GM21515 (cell line): ENCODE measurements around the gene BCL2A1.
"Not testable (repeated sequence)": the region's sequence is repeated elsewhere in the genome, so short reads cannot be mapped to it uniquely, and the experiment has no call there.

Experiments
- ATAC-seq: cut with Tn5 transposase; IDR thresholded peaks from one replicate; pipeline ENCODE4 v1.9.1; 2021; ENCODE audit not compliant: unreplicated experiment

BCL2A1 gene

GRCh38 chr15:79926116-79926515, 44.9 kb downstream of the BCL2A1 start:
- ATAC-seq: not testable (repeated sequence)

DNA sequence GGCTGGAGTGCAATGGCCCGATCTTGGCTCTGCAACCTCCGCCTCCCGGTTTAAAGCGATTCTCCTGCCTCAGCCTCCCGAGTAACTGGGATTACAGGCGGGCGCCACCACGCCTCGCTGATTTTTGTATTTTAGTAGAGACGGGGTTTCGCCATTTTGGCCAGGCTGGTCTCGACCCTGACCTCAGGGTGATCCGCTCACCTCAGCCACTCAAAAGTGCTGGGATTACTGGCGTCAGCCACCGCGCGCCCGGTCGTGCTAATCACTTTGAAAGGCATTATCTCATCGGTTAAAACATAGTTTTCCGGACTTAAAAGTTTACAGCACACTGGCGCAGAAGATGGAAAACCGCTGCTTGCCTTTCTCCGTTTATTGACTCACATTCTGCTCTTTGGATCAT, 46.6 kb downstream of the BCL2A1 start:
- ATAC-seq: no peak

DNA sequence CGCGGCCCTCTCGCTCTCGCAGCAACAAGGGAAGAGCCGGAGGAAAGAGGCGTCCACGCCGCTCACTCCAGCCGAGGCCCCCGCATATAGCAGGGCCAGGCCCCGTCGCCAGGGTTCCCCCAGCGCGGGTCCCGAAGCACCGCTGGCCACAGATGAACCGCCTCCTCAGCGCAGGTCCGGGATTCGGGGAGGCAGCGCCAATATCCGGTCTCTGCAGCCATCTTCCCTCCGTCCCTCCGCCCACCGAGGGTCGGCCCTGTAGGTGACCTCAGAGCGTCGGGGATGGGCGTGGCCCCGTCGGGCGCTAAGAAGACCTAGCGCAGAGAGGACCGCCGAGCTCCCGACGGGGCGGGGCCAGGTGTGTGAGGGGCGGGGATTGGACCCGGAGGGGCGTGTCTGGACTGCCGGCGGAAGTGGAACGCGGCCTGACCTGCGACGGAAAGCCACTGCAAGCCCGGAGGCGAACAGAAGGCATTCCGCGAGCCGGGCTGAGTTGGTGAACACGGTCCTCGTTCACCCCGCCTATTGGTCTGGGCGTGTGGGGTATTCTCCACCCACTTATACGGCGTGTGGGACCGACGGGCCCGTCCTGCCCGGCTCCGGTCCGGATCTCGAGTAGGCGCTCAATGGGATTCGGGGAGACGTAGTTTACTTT, 47.4 kb downstream of the BCL2A1 start:
- peak; percentile 95 for ATAC-seq

- peak; percentile 47 for ATAC-seq
These were observed 47.9 kb downstream of the BCL2A1 start for GRCh38 chr15:79923079-79923514.

DNA sequence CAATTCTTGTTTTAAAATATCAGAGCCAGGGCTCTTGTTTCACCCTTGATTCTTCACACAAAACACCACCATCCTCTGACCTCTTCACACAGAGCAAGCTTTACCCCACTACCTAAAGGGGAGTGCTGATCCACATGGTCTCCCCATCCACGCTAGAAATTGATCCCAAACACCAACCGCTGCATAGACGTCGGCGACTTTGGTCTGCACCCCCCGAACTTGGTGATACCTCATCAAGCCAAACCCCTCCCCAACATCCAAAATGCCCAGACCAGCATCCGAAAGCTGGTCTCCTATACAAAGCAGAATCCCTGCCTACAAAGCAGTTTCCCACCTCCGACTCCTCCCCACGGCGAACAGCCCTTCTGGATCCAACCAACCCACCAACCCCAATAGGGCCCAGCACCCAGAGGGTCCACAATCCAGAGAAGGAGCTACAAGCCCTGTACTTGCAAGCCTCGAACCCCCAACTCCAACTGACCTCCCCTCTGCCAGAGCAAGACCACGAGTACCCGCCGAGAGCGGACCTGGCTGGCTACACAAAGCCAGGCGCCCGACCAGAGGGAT, 48.4 kb downstream of the BCL2A1 start:
- ATAC-seq: no peak

GRCh38 chr15:79919749-79920511, 51.1 kb downstream of the BCL2A1 start:
- ATAC-seq: no peak

DNA sequence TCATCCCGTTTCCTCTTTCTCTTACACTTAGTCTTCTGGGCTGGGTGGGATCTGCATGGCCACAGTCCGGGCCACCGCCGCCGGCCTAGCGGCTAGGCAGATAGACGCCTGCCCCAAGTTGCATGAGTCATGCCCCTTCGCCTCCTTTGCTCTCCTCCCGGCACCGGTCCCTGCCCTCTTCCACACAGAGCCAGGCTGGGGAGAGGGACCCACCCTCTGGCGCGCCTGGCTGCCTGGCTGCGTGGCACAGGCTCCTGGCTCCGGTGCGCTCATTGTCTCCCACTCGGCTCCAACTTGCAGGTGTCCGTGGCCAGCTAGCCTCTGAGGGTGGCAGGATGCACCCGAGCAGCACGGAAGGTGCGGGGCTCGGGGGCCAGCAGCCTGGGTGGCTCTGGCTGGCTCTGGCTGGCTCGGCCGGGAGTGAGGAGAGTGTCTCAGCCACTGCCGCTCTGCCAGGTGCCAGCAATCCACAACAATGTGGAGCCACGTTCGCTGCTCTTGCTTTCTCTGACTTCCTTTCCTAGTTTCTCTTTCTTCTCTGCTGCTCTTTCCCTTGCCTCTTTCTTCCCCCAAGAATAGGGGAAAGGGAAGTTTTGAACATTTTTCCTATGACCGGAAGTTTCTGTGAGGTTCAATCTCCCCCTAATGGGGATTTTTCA, 51.8 kb downstream of the BCL2A1 start:
- ATAC-seq: no peak

- no peak for ATAC-seq
These were observed 52.7 kb downstream of the BCL2A1 start for GRCh38 chr15:79918278-79918677.

DNA sequence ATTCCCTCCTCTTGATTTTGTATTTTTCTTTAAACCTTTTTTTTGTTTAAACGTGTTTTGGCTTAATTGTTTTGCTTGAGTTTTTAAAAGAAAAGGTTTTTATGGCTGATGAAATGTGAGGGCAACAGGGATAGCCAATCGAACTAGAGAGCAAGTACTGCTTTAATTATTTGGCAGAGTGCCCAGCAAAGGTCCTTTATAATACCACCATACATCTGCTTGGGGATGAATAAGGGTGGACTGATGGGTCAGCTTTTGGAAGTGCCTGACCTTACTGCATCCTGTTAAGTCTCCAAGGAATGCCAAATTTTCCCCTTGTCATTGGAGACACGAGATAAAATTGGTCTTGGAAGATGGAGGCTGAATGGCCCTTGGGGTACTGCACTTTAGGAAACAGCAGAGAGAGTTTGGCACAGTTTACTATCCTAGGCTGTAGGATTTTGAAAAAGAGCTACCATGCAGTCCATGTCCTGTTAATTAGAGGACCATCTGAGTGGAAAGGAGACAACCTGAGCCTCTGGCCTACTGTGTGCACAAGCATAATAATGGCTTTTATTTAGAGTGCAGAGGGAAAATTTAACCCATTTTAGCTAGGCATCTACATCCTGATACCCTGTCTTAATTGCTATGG, 54.4 kb downstream of the BCL2A1 start:
- no peak for ATAC-seq

- not testable (repeated sequence) for ATAC-seq
These were observed 55.1 kb downstream of the BCL2A1 start for GRCh38 chr15:79915776-79916501.

GRCh38 chr15:79914728-79915127, 56.3 kb downstream of the BCL2A1 start:
- ATAC-seq: no peak
